ENCODE results near the gene NMNAT2.
"Not testable (repeated sequence)": the region's sequence is repeated elsewhere in the genome, so short reads cannot be mapped to it uniquely, and the experiment has no call there.

Gene NMNAT2

GRCh38 chr1:183282101-183282855, 135.9 kb downstream of the NMNAT2 start:
- DNase-seq = no peak

DNA sequence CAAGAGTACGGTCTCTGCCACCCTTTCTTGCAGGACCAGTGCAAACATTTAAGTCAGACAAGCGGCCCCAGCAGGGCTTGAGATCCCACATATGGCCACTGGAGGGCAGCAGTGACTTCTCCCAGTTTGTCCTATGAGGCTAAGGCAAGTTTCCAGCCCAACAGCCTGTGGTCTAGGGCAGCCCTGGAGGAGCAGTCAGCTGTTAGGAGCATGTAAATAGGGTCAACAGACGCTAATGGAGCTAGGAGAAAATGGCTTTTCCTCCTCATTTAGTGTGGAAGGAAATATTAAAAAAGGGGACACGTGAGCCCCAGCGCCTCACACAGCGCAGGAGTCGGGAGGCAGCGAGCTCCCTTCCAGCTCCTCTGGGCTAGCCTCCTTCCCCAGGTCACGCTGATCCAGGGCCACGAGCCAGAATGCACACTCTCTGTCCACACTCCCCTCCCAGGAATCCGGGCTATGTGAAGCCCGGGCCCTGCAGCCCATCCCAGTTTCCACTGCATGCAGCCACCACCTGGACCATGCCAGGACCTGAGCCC, 136.6 kb downstream of the NMNAT2 start:
- peak; percentile 58 for DNase-seq

DNA sequence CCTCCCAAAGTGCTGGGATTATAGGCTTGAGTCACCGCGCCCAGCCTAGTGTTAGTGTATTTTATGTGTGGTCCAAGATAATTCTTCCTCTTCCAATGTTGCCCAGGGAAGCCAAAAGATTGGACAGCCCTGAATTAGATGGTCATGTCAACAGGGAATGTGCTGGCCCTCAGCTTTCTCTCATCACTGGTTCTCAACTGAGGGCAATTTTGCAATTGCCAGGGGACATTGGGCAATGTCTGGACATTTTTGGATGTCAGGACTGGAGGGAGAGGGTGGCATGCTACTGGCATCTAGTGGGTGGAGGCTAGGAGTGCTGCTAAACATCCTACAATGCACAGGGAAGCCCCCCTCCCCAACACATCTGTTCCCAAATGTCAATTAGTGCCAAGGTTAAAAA, 137.1 kb downstream of the NMNAT2 start:
- no peak for DNase-seq

- DNase-seq = no peak
These were observed 138.3 kb downstream of the NMNAT2 start for GRCh38 chr1:183279835-183280234.

DNA sequence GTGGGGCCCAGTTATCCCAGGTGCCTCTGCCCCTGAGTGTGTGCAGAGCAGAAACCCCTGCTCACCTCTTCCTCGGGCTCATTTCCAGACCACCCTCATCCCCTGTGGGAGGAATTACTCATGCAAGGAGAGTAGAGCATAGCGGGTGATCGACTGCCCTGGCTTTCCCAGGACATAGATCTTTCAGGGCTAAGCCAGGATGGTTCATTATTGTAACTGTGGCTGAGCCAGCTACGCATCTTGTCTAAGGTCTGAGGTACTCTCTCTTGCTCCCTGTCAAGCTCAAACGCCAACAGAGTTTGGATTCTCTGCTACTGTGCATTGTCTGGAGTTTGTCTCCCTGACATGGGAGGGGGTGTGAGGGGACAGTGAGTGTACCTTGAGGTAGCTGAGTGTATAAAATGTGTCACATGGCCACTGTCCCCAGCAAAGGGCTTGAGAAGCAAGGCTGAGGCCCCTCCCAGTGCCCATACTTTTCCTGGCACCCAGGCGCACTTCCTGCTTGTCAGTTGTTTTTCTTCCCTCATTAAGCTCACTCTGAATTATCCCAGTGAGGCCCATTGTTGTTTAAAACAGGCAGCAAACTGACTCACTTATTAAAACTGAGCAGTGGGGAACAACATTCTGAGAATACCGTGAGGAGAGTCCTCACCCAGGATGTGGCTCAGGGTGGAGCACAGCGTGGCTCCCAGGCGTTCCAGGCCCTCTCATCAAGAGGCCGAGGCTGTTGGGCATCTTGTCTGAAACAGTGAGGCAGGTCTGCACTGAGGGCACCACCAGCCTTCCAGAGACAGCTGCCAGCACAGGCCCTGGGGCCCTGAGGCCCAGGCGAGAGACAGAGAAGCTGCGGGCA, 139.2 kb downstream of the NMNAT2 start:
- DNase-seq = no peak

DNA sequence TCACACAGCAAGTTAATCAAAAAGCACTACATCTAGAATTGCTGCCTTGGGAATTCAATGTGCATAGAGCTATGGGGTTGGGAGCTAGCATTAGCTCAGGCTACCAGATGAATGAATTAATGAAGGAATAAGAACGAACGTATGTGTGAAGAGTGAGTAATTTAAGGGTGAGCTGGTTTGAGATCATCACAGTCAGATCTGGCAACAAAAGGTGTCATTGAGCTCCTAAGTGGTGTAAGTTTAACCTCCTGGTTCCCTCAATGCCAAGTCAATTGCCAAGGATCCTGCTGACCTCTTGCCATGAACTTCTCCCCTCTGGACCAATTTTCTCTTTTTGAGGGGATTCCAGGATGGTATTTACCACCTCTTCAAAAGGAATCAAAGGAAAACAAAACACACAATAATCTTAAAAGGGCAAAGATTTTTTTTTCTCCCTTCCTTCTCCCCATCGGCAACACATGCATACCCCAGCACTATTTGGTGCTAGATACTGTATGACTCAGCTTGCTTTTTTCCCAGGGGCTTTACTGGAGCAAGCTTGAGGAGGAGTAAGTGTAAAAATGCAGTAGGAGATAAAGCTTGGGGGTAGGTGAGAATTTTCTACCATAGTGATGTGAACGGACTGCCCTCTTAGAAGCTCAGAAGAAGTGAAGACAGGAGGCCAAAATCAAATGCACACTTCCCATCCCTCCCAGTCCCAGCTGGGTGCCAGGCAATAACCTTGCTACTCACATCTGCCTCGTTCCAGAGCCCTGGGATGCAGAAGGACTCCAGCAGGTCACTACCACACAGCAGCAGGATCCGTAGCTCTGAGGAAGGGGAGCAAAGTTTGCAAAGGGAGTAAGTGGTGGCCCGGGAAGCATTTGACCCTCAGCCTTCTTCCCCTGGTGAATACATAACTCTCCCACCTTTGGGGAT, 140.1 kb downstream of the NMNAT2 start:
- no peak for DNase-seq

DNA sequence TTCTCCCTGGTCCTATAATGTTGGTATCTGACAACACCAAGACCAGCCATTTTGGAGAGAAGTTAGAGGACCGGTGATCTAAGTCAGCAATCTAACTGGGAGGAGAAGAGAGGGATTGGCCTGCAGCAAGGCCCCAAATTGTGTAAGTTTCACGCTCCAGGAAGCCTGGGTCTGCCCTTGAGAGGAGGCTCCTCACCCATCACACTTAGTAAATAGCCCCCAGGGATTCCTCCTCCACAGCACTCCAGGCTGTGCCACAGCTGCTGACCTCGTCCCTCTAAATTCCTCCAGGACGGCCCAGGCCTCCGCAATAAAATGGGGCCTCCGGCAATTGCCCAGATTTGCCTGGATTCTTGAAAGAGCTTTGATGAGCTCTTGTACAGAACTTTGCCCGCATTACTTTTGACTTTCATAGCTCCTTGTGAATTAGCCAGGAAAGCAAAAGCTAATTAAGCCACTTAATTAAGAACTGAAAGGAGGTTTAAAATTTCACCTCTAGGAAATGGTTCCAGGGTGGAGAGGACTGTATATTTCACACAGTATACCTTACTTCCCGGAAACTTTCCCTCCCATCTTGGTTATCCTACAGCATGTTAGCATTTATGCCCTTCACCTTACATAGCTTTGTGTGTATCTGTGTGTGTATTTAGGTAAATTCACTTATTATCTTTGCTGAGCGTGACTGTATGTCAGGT, 141.6 kb downstream of the NMNAT2 start:
- DNase-seq = no peak

- DNase-seq = no peak
These were observed 142.9 kb downstream of the NMNAT2 start for GRCh38 chr1:183275322-183275721.

DNA sequence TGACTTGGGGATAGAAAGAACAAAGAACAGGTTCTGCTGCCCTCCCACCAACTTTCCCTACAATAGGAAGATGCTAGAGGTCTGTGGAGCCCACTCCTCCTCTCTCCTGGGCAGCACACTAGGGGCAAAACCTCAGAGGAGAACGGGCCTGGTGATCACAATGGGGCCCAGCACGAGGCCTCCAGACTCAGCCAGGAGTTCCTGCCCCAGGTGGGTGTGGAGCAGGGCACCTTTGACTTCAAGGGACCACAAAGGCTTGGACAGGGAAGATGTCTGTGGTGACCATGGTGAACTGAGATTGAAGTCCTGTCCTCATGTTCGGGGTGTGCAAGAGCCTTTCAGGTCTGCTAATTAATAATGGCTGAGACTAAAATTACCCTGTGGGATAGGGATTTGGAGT, 143.3 kb downstream of the NMNAT2 start:
- DNase-seq = no peak

DNA sequence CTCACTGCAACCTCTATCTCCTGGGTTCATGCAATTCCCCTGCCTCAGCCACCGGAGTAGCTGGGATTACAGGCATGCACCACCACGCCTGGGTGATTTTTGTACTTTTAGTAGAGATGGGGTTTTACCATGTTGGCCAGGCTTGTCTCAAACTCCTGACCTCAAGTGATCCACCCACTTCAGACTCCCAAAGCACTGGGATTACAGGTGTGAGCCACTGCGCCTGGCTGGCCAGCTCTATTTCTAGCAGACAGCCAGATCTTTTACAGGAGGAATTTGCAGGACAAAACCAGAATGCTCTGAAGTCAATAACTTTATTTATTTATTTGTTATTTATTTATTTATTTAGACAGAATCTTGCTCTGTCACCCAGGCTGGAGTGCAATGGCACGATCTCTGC, 144.2 kb downstream of the NMNAT2 start:
- DNase-seq = not testable (repeated sequence)

DNA sequence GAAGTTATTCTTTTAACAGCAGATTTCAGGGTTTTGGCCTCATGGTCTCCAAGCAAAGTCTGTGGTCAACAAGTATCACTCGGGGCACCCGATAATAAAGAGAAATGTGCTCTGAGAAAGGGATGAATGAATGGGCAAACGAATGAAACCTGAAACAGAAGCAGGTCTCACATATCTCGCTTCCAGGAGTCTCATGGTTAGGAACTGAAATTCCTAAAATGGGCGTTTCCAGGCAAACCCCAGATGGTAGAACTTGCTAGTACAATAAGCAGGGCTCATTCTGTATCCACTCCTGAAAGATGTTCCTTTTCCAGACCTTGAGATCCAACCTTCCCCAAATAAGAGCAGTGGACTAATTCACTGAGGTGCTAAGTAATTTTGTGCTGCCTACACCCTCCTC, 144.9 kb downstream of the NMNAT2 start:
- DNase-seq = no peak

GRCh38 chr1:183272390-183272848, 145.8 kb downstream of the NMNAT2 start:
- no peak for DNase-seq

GRCh38 chr1:183270541-183271141, 147.5 kb downstream of the NMNAT2 start:
- no peak for DNase-seq

DNA sequence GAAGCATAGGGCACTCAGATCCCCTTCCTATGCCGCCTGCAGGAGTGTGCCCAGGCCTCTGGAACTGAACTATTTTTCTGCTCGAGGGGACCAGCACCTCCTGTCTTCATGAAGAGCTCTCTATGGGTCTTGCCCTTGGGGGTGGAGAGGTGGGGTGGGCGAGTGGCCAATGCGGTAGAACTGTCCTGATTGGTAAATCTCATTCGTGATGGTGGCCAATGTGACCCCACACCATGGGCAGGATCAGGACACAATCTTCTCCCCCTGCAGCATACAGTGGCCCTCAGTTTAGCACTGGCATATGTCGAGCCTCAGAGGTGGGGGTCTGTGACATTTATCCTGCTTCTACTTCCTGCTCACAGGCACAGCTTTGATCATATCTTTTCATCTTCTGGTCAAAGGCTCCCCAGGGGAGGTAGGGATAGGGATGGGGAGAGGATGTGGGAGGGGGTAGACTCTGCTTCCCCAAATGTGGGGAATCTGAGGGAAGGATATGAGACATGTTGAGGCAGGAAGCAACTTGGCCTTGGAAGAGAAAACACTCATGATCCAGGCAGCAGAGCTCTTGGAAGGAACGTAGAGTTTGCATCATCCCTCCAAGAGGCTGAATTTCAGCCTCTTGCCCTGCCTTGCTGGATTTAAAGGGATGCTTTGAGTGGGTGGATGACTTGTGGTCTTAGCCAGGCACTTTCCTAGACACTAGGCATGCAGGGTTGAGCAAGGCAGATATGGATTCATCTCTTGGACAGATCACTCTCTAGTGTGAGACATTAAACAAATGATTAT, 150.3 kb downstream of the NMNAT2 start:
- DNase-seq = no peak

GRCh38 chr1:183263886-183264602, 154.1 kb downstream of the NMNAT2 start:
- DNase-seq = no peak

- no peak for DNase-seq
These were observed 155.5 kb downstream of the NMNAT2 start for GRCh38 chr1:183262628-183263200.

- DNase-seq = no peak
These were observed 158.3 kb downstream of the NMNAT2 start for GRCh38 chr1:183259924-183260323.

DNA sequence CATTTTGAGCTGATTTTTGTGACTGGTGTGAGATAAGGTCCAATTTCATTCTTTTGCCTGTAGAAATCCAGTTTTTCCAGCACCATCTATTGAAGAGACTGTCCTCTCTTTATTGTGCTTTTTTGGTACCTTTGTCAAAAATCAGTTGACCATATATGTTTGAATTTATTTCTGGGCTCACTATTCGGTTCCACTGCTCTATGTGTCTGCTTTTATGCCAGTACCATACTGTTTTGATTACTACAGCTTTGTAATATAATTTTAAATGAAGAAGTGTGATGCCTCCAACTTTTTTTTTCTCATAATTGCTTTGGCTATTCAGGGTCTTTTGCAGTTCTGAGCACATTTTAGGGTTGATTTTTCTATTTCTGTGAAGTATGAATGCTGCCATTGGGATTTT, 163.1 kb downstream of the NMNAT2 start:
- DNase-seq = no peak

DNA sequence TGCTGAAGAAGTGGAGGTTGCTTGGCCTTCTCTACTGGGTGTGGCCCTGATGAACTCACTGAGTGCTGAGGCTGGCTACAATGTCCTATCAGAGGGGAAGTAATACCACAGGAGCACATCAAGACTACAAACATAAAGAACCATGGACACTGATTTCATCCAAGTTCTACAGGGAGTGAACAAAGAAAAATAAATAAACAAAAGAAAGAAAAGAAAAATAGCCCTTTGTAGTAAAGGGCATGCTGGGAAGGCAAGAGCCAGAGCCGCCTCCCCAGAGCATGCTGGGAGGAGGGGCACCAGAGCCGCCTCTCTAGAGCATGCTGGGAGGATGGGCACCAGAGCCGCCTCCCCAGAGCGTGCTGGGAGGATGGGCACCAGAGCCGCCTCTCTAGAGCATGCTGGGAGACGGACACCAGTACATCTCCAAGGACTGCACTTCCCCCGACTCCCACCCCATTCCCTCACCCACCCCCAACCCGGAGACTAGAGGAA, 166.2 kb downstream of the NMNAT2 start:
- DNase-seq = no peak
